A549 treated with RU486 at 1 μM for 4 hours (cell line): ENCODE measurements around the gene RAB11FIP4. TPM values are rescaled to one million over a fixed set of nuclear protein-coding genes. Genes with fewer than 3 reads are reported as not detected.

ENCODE experiments used
- total RNA-seq: library from RNA; stranded (reverse); fragments of 200-300 nt; extraction: Qiagen RNA extraction; gene quantifications from 5 replicates; pipeline ENCODE4 v1.2.3, GENCODE V29; 2022; ENCODE audit warnings: low read depth

Gene RAB11FIP4, protein sequence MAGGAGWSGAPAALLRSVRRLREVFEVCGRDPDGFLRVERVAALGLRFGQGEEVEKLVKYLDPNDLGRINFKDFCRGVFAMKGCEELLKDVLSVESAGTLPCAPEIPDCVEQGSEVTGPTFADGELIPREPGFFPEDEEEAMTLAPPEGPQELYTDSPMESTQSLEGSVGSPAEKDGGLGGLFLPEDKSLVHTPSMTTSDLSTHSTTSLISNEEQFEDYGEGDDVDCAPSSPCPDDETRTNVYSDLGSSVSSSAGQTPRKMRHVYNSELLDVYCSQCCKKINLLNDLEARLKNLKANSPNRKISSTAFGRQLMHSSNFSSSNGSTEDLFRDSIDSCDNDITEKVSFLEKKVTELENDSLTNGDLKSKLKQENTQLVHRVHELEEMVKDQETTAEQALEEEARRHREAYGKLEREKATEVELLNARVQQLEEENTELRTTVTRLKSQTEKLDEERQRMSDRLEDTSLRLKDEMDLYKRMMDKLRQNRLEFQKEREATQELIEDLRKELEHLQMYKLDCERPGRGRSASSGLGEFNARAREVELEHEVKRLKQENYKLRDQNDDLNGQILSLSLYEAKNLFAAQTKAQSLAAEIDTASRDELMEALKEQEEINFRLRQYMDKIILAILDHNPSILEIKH
- total RNA-seq, result 1.3 to 2.1 TPM (median 1.8 TPM) in 5 replicates

GRCh38 chr17:31391496-31391949 is at the start of gene RAB11FIP4:
RAB11FIP4 (plus strand) TSS chr17:31391675; CDS start chr17:31391853, 178 bp downstream.

Other genes starting within 250 kb of the RAB11FIP4 start
- gene OMG, start 94.4 kb upstream of the RAB11FIP4 start, total RNA-seq, result not detected in 5 replicates
- gene EVI2B, start 77.6 kb upstream of the RAB11FIP4 start, total RNA-seq, result 0.09 to 0.15 TPM (median 0.10 TPM) in 3 of 5 replicates, not detected in the others
- gene EVI2A, start 70.1 kb upstream of the RAB11FIP4 start, total RNA-seq, result not detected in 5 replicates